NCI-H2081 treated with DMSO at 0.1 percent for 48 hours (cell line): ENCODE measurements around the gene ATP2B3.

Source experiments
- DNase-seq: peaks from one replicate; lab custom pipeline; 2025; lab: John Stamatoyannopoulos, UW

ATP2B3 gene

GRCh38 chrX:153571534-153571908 lies 54.1 kb downstream of the ATP2B3 start:
- no peak for DNase-seq

GRCh38 chrX:153572601-153573000 lies 55.2 kb downstream of the ATP2B3 start:
- DNase-seq, result no peak

- no peak for DNase-seq
Measured at GRCh38 chrX:153573984-153574383, 56.5 kb downstream of the ATP2B3 start.

GRCh38 chrX:153576239-153576870 lies 58.9 kb downstream of the ATP2B3 start:
- no peak for DNase-seq

- DNase-seq, result no peak
Measured at GRCh38 chrX:153576961-153577360, 59.5 kb downstream of the ATP2B3 start.

DNA sequence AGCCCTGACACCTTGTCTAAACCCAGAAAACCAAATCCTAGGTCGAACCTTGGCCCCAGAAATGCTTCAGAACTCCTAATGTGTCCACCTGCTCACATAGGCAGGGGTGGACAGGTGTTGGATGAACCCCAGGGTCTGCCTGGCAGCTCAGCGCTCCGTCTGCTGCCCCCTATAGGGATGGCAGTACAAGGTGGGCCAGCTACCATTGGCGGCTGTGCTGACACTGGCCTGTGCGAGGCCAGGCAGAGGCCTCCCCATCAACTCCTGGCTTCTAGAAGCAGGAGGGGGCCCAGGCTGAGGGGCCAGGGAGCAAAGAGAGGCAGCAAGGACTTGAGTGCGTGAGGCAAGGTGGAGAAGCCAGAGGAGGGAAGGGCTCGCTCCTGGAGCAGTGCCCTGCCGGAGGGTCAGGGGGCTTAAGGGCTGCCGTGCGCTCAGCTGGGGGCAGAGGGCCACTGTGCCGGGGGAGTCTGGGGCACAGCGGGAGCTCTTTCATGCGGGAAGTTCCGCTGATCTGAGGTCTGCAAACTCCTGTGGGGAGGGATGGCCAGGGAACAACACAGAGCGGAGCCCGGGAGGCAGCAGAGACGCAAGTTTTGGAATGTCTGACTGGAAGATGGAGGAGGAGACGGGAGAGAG lies 60.9 kb downstream of the ATP2B3 start:
- no peak for DNase-seq

DNA sequence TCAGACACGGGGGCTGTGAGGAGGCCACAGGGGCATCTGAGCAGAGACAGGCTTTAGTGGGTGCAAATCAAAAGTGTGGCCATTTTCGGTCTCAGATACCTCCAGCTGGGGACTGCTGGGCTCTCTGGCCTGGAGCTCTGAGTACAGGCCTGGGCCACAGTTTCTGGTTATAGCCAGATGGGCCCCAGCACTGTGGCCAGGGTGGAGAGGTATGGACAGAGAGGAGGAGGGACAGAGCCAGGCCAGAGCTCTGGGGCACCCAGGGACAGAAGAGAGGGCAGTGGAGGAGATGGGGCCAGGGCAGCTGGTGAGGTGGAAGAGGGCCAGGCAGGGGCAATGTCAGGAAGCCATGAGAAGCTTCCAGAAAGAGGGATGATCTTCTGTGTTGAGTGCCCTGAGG lies 61.4 kb downstream of the ATP2B3 start:
- no peak for DNase-seq

- no peak for DNase-seq
Measured at GRCh38 chrX:153580700-153581386, 63.4 kb downstream of the ATP2B3 start.

GRCh38 chrX:153582896-153583295 lies 65.5 kb downstream of the ATP2B3 start:
- DNase-seq, result no peak

DNA sequence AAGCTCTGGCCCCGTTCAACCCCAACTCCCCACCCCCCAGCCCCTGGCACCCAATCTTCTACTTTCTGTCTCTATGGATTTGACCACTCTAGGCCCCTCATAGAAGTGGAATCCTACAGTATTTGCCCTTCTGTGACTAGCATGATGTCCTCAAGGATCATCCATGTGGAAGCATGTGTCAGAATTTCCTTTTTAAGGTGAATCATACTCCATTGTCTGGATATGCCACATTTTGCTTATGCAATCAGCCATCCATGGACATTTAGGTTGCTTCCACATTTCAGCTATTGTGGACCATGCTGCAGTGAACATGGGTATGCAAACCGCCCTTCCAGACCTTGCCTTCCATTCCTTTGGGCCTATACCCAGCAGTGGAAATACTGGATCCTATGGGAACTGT lies 66.0 kb downstream of the ATP2B3 start:
- no peak for DNase-seq

DNA sequence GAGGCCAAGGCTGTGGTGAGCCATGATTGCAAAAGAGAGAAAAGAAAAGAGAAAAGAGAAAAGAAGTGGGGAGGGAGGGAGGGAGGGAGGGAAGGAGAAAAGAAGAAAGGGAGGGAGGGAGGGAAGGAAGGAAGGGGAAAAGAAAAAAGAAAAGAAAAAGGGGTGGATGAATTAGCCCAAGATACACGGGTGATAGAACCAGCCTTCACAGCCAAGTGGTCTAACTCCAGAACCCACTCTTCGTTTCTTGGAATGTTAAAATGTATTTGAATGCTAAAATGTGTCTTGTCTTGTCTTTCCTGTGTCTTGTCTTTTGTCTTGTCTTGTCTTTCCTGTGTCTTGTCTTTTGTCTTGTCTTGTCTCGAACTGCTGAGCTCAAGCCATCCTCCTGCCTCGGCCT lies 68.4 kb downstream of the ATP2B3 start:
- no peak for DNase-seq

DNA sequence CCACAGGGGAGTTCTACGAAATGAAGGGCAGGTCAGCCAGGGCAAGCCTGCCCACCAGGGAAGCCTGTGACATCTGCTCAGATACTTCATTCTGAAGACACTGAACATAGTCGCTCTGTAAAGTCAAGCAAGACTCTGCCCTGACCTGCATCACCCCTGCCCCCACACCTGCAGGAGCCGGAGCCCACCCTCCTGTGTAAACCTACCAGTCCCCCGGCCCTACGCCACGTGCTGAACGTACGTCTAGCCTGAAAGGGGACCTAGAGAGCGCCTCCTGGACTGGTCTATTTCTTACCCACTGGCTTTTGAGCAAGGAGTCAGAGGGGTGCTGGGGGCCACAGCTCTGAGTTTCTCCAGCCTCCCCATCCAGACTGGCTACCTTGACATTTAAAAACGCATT lies 69.9 kb downstream of the ATP2B3 start:
- no peak for DNase-seq

DNA sequence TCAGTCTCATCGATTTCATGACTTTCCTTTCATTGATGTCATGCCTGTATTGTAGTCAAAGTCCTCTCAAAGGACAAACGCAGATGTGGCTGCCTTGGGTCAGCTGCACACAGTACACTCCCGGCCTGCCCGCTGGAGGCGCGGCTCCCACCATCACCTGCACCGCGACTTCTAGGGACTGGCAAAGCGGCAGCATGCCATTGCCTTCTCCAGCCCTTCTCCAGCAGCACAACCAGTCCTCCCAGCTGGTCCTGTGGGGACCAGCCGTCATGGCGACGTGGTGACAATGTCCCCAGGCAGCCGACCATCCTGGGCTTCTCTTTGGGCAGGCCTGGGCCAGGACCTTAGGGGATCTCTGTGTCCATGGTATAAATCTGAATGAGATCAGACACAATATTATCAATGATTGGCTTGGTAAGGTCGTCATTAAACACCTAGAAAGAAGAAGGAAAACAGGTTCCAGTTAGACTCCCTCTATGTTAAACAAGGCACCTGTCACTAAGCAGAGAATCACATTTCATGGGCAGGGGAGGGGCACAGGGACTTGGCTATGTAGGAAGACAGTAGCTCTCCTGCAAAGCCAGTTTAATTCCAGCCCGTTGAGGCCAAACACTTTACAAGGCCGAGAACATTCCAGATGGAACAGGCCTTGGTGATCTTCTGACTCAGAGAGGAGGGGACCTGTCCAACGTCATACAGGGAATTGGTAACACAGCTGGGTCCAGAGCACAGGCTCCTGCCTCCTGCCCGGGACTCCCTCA lies 70.8 kb downstream of the ATP2B3 start:
- DNase-seq, result no peak

DNA sequence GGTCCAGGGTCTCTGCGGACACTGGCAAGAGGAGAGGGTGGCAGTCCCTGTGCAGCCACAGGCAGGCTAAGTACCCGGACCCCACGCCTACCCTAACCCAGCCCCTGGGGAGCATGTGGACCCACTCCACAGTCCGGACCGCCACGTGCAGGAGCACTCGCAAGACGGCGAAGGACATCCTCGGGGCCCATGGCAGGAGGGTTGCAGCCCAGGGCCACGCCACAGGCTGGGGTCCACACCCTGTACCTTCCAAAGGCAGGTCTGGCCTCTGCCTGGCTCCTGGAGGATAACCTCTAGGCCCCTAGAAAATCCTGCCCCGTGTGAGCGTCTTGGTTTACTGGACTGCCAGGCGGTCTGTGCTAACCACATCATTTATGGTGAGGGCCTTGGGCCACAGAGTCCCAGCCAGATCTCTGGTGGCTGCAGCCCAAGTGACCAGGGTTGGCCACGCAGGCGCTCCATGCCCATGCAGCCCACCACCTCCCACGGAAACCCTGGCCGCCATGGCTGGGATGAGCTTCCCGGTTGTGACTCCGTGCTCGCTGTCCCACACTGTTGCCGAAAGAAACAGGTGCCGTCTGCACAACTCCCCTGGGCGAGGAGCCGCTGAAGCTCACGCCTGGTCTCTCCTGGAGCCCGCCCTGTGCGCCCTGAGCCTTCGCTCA lies 71.5 kb downstream of the ATP2B3 start:
- no peak for DNase-seq

DNA sequence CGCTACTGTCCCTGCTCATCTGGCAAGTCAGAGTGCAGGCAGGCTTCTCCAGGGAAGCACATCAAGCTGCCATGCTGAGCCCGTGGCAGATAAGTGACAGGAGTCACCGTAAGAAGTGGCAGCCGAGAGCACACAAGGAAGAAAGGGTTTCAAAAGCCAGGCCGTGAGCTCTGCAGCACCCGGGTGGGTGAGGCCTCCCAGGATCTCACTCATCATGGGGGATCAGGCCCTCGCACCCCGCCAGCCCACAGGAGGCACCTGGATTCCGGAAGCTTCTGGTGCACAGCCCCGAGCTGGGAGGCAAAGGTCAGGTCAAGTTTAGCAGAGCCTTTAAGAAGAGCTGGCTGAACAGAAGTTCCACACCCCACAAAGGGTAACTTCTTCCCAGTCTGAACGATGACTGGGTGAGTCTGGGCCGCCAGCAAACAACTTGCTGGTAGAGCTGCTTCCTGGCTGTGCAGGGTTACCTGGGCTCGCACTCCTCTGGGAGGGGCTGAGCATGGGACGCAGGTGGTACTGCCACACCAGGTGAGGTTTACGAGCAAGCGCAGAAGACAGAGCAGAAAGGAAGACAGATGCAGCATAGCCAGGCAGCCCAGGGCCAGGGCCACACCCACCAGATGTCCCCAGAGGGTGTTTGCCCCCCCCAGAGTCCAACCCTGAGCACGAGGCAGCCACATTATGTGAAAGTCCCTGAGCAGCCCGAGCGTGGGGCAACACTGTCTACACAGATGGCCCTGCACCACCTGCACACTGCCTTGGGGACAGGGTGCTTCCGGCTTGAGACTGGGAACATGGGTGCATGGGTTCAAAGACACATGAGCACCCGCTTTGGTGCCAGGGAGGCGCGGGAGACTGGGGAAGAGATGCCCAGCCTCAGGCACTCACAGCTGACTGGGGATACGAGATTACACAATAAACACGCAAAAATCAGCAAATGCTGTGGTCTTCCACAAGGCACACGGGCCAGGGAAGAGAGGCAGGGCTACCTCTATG lies 73.8 kb downstream of the ATP2B3 start:
- DNase-seq, result no peak

GRCh38 chrX:153592091-153592833 lies 74.8 kb downstream of the ATP2B3 start:
- DNase-seq, result no peak

- no peak for DNase-seq
Measured at GRCh38 chrX:153592966-153593688, 75.7 kb downstream of the ATP2B3 start.

DNA sequence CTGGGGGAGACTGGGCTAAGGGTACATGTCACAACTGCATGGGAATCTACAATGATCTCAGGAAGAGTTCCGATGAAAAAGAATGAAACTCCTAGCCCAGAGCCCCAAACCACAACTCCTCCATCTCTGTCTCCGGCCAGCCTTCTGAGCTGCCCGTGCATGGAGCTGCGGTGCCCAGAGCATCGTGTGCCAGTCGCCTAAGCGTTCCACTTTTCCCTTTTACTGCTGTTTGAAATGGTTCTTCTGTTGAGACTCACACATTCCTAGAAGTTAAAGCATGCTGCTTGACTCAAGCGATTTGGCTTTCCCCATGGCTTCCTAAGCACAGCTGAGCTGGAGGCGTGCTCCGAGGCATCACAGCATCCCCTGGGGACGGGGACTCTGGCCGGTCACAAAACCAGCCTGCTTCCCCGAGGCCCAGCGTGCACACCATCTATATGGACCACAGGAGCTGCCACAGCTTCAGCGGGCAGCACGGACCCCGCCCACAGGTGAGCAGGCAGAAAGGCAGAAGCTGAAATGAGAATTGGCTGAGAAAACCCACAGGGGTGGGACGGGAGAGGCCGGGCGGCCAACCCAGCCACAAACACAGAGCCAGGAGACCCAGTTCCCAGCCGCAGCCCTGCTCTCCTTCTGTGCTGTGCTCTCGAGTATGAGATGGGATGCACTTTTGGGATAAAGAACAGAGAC lies 76.5 kb downstream of the ATP2B3 start:
- DNase-seq, result no peak

- no peak for DNase-seq
Measured at GRCh38 chrX:153595387-153595786, 77.9 kb downstream of the ATP2B3 start.
